Esophagus muscularis mucosa (tissue), 4 donors: ENCODE data around the gene AKAP13. TPM values are rescaled to one million over a fixed set of nuclear protein-coding genes. Genes with fewer than 3 reads are reported as not detected.

ENCODE experiments used
- DNase-seq: peaks from one replicate; pipeline ENCODE4 v3.0.0-alpha.2; 2017; ENCODE audit errors: extremely low spot score
- H3K27ac ChIP-seq, 4 donors: fragments of 200-600 bp; sonication (generic); replicated peaks in 1 of 4; 1 replicate in 3 of 4; 2 replicates in 1 of 4; pipeline ENCODE4 v1.5.1; 2016 to 2019; ENCODE audit warnings: mild to moderate bottlenecking in 1 of 4
- H3K27me3 ChIP-seq, 4 donors: fragments of 200-600 bp; sonication (generic); one replicate each; pipeline versions ENCODE4 v1.5.1 to v1.6.0; 2016 to 2019
- H3K36me3 ChIP-seq, 4 donors: fragments of 200-600 bp; sonication (generic); one replicate each; pipeline ENCODE4 v1.5.1; 2016 to 2019
- H3K4me1 ChIP-seq, 4 donors: fragments of 200-600 bp; sonication (generic); one replicate each; pipeline ENCODE4 v1.5.1; 2016 to 2019
- H3K4me3 ChIP-seq, 4 donors: fragments of 200-600 bp; sonication (generic); 1 replicate in 2 of 4; 2 replicates in 2 of 4; pipeline ENCODE4 v1.5.1; 2016 to 2019; ENCODE audit warnings: mild to moderate bottlenecking in 4 of 4, moderate library complexity in 1 of 4
- H3K9me3 ChIP-seq, 4 donors: fragments of 200-600 bp; sonication (generic); 1 replicate in 3 of 4; 2 replicates in 1 of 4; pipeline ENCODE4 v1.5.1; 2016 to 2019
- EP300 ChIP-seq: sonication (generic); formaldehyde crosslinking; IDR thresholded peaks from one replicate; pipeline ENCODE4 v1.6.1; 2017; ENCODE audit warnings: antibody characterized with exemption
- POLR2A ChIP-seq: fragments of 450-650 bp; IDR thresholded peaks from one replicate; pipeline ENCODE4 v1.6.1; 2017; ENCODE audit warnings: antibody characterized with exemption, moderate library complexity, mild to moderate bottlenecking, low read depth
- POLR2AphosphoS5 ChIP-seq, 2 donors: sonication (generic); formaldehyde crosslinking; IDR thresholded peaks; one replicate each; pipeline ENCODE4 v1.6.1; 2017; ENCODE audit warnings: antibody characterized with exemption in 2 of 2
- WGBS: methylation state at CpG from one replicate; pipeline ENCODE4 v1.1.5; 2018; 5-methylcytosine and 5-hydroxymethylcytosine counted together
- intact Hi-C: fragments of 100-400 bp; cut with DNase I; formaldehyde crosslinking; loops from one replicate; pipeline ENCODE4 v1.15.1; 2023
- total RNA-seq, 4 donors: library from RNA; depleted of rRNA; stranded (reverse); fragments of >200 nt; gene quantifications; one replicate each; pipeline versions ENCODE4 v1.1.0 to v1.2.1, GENCODE V29; 2016
- TF ChIP-seq, protein P1 (sequence below), 3 experiments: fragments of 200-600 bp in 2 of 3; fragments of 450-650 bp in 1 of 3; sonication (generic) in 2 of 3; IDR thresholded peaks; one replicate each; pipeline ENCODE4 v1.5.1; 2017 to 2019; ENCODE audit warnings: antibody characterized with exemption in 3 of 3, mild to moderate bottlenecking in 2 of 3, moderate library complexity in 1 of 3

Gene AKAP13
- total RNA-seq, 4 donors from 2014 or later: 232 to 323 (median 284) TPM

DNA sequence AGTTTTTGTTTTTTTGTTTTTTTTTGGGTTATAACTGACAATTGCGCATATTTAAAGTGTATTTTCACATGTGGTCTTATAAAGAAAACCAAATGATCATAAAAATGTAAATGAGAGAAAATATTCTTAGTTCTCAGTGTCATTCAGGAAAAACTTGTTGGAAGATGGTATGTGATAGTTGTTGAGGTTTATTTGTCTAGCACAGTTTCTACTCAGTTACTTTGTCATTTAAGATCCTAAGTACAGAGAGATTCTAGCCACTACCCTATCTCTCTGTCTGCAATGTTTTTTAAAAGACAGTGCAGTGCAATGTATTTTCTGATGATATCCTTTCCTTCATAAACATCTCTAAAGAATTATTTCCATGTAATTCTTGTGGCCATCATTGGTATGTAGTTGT is 46.1 kb downstream of the AKAP13 start:
- H3K27me3 ChIP-seq: no peaks in the 10 kb centered on the region
- H3K4me3 ChIP-seq: no peak overlapping the region
- no peaks in the 10 kb centered on the region for H3K9me3 ChIP-seq
- TF ChIP-seq POLR2AphosphoS5 (IDR thresholded peaks at IDR 0.05) (no peak), EP300 (no peak), POLR2A (no peak)
- TF ChIP-seq, protein P1, sequence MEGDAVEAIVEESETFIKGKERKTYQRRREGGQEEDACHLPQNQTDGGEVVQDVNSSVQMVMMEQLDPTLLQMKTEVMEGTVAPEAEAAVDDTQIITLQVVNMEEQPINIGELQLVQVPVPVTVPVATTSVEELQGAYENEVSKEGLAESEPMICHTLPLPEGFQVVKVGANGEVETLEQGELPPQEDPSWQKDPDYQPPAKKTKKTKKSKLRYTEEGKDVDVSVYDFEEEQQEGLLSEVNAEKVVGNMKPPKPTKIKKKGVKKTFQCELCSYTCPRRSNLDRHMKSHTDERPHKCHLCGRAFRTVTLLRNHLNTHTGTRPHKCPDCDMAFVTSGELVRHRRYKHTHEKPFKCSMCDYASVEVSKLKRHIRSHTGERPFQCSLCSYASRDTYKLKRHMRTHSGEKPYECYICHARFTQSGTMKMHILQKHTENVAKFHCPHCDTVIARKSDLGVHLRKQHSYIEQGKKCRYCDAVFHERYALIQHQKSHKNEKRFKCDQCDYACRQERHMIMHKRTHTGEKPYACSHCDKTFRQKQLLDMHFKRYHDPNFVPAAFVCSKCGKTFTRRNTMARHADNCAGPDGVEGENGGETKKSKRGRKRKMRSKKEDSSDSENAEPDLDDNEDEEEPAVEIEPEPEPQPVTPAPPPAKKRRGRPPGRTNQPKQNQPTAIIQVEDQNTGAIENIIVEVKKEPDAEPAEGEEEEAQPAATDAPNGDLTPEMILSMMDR (IDR thresholded peaks at IDR 0.05): no peak
- intact Hi-C loops: no loop called here
- DNase-seq: no peak
- 95% methylated on average over 1 of the region's 1 CpG for WGBS
- no peak overlapping the region for H3K27ac ChIP-seq
- H3K36me3 ChIP-seq: no peaks in the 10 kb centered on the region
- H3K4me1 ChIP-seq: peaks cover 40 to 87% (median 69%) of the 10 kb centered on the region in 4 donors

DNA sequence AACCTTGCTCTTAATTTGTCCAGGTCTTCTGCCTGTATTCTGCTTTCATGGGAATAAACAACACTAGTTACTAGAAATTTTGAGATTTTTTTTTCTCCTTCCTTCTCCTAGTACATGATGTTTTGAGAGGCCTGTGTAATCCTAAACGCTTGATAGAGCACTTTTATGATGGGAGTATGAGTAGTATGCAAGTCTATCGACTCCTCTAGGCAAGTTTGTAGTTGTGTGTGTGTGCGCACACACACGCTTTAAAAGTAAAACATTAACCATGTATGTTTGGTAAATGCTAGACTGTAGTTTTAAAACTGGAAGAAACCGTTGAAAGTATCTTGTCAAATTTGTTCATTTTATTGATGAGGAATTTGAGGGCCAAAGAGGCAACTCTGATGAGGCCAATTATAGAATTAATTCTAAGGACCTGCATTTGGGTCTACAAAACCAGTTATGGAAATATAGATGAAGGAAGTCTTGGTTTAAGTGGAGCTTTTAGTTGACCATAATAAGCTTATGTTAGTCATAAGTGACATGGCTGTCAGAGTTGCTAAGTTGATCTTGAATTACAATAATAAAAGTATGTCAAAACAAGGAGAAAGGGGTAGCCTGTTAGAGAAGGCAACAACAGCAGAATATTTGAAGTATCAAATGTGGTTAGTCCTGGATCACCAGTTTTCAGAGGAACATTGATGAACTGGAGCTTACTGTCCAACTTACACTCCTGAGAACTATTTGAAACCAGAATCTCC is 47.1 kb downstream of the AKAP13 start:
- H3K4me3 ChIP-seq: no peak overlapping the region
- intact Hi-C loops: no loop called here
- no peaks in the 10 kb centered on the region for H3K36me3 ChIP-seq
- DNase-seq: no peak
- H3K9me3 ChIP-seq: no peaks in the 10 kb centered on the region
- TF ChIP-seq EP300 (no peak), POLR2A (no peak), POLR2AphosphoS5 (IDR thresholded peaks at IDR 0.05) (no peak)
- TF ChIP-seq, protein P1 (IDR thresholded peaks at IDR 0.05): no peak
- no peaks in the 10 kb centered on the region for H3K27me3 ChIP-seq
- H3K27ac ChIP-seq: no peak overlapping the region
- H3K4me1 ChIP-seq: peaks cover 32 to 79% (median 63%) of the 10 kb centered on the region in 4 donors
- WGBS: 95% methylated on average over 5 of the region's 5 CpGs

- no peaks in the 10 kb centered on the region for H3K27me3 ChIP-seq
- no peaks in the 10 kb centered on the region for H3K9me3 ChIP-seq
- no peak for DNase-seq
- no peak for TF ChIP-seq EP300
- no peak for TF ChIP-seq POLR2AphosphoS5 (IDR thresholded peaks at IDR 0.05)
- no peak for TF ChIP-seq POLR2A
- TF ChIP-seq, protein P1 (IDR thresholded peaks at IDR 0.05): no peak
- 99% methylated on average over 3 of the region's 3 CpGs for WGBS
- peaks cover 30 to 67% (median 49%) of the 10 kb centered on the region in 4 donors for H3K4me1 ChIP-seq
- no peaks in the 10 kb centered on the region for H3K36me3 ChIP-seq
- H3K4me3 ChIP-seq: no peak overlapping the region
- H3K27ac ChIP-seq: no peak overlapping the region
- intact Hi-C loops: no loop called here
These were observed 49.1 kb downstream of the AKAP13 start for GRCh38 chr15:85429522-85429921.

DNA sequence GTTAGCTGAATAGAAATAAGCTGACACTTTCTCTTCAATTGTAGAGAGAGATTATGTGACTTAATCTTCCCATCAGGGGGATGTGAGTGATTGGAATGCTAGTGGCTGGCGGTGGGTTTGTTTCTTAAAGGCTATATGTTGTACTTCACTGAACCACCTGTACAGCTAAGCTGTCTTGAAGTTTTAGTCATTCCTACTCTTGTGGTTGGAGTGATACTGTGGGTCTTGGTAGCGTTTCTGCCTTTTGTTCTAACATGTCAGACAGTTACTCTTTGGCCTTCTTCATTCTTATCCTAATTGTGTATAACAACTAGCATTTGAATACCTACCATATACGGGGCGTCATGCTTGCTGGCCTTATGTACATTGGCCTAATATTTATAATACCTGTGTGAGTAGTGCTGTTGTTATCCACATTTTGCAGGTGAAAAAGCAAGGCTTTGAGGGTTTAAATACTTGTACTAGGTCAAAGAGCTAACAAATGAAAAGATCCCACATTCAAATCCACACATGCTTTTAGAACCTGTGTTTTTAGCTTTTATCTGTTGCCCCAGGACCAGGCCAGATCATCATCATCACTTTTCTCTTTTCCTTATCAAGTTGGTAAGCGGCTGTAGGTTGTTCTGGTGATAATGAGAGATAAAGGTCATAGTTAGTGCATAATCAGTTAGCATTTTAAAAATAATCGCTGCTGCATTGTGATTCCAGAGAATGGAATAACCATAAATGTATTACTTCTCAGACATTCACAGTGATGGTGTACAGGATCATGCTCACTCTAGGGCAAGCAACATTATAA is 50.2 kb downstream of the AKAP13 start:
- intact Hi-C loops: no loop called here
- no peak for TF ChIP-seq EP300
- TF ChIP-seq POLR2A: no peak
- TF ChIP-seq, protein P1 (IDR thresholded peaks at IDR 0.05): no peak

More for the DNA sequence above, 50.2 kb downstream of the AKAP13 start:
- 86% methylated on average over 6 of the region's 6 CpGs for WGBS
- H3K4me3 ChIP-seq: no peak overlapping the region
- H3K9me3 ChIP-seq: no peaks in the 10 kb centered on the region
- H3K36me3 ChIP-seq: no peaks in the 10 kb centered on the region
- peaks cover 28 to 63% (median 42%) of the 10 kb centered on the region in 4 donors for H3K4me1 ChIP-seq
- H3K27ac ChIP-seq: no peak overlapping the region
- H3K27me3 ChIP-seq: no peaks in the 10 kb centered on the region
- DNase-seq: no peak
